OCI-LY1 (cell line): ENCODE results near the gene FAM151A.

Experiments used
- H2AFZ ChIP-seq: fragments of 200-600 bp; sonication (generic), shearing (Covaris generic); 2 replicates; pipeline ENCODE4 v1.6.0; 2014; ENCODE audit warnings: antibody characterized with exemption, mild to moderate bottlenecking, low read length
- H3F3A ChIP-seq: fragments of 200-600 bp; sonication (generic), shearing (Covaris generic); 2 replicates; pipeline ENCODE4 v1.6.0; 2014; ENCODE audit warnings: mild to moderate bottlenecking, antibody characterized with exemption, low read length, moderate library complexity; ENCODE audit not compliant: insufficient read depth
- H3K27ac ChIP-seq: fragments of 200-600 bp; sonication (generic); 2 replicates; pipeline ENCODE4 v1.5.1; 2014; ENCODE audit warnings: low read length, mixed run types, mild to moderate bottlenecking, low read depth; ENCODE audit not compliant: poor library complexity, severe bottlenecking
- H3K27me3 ChIP-seq: fragments of 200-600 bp; sonication (generic); 2 replicates; pipeline ENCODE4 v1.6.0; 2014; ENCODE audit warnings: antibody characterized with exemption, mild to moderate bottlenecking, low read length, moderate library complexity; ENCODE audit not compliant: insufficient read depth
- H3K36me3 ChIP-seq: fragments of 200-600 bp; sonication (generic); 2 replicates; pipeline ENCODE4 v1.6.1; 2014; ENCODE audit warnings: mild to moderate bottlenecking, antibody characterized with exemption, low read length, moderate library complexity, mixed read lengths; ENCODE audit not compliant: insufficient read depth
- H3K4me1 ChIP-seq: fragments of 200-600 bp; sonication (generic); 2 replicates; pipeline ENCODE4 v1.5.1; 2014; ENCODE audit warnings: mild to moderate bottlenecking, low read length, moderate library complexity; ENCODE audit not compliant: insufficient read depth, severe bottlenecking
- H3K4me2 ChIP-seq: fragments of 200-600 bp; sonication (generic), shearing (Covaris generic); 2 replicates; pipeline ENCODE4 v1.6.1; 2014; ENCODE audit warnings: low read length
- H3K4me3 ChIP-seq: fragments of 200-600 bp; sonication (generic); 2 replicates; pipeline ENCODE4 v1.5.1; 2014; ENCODE audit warnings: low read length, low read depth, mild to moderate bottlenecking, mixed read lengths; ENCODE audit not compliant: poor library complexity, severe bottlenecking
- H3K79me2 ChIP-seq: fragments of 200-600 bp; shearing (Covaris generic); 2 replicates; pipeline ENCODE4 v1.6.1; 2016; ENCODE audit warnings: mixed run types, low read length, mixed read lengths; ENCODE audit not compliant: insufficient read depth
- H3K9ac ChIP-seq: fragments of 200-600 bp; sonication (generic), shearing (Covaris generic); 2 replicates; pipeline ENCODE4 v1.6.1; 2014; ENCODE audit warnings: mild to moderate bottlenecking, low read length, mixed read lengths
- H3K9me2 ChIP-seq: fragments of 200-600 bp; sonication (generic), shearing (Covaris generic); 2 replicates; pipeline ENCODE4 v1.6.1; 2014; ENCODE audit warnings: low read depth, mild to moderate bottlenecking, low read length, mixed read lengths
- H3K9me3 ChIP-seq: fragments of 200-600 bp; shearing (Covaris generic); 2 replicates; pipeline ENCODE4 v1.6.1; 2014; ENCODE audit warnings: low read length, mixed read lengths
- H4K20me1 ChIP-seq: fragments of 200-600 bp; sonication (generic), shearing (Covaris generic); 2 replicates; pipeline ENCODE4 v1.6.0; 2016; ENCODE audit warnings: mild to moderate bottlenecking, low read length; ENCODE audit not compliant: insufficient read depth
- CTCF ChIP-seq: fragments of 200-600 bp; sonication (generic), shearing (Covaris generic); IDR thresholded peaks from 2 replicates; pipeline ENCODE4 v1.5.1; 2017; ENCODE audit warnings: mild to moderate bottlenecking, antibody characterized with exemption, low read length, moderate library complexity, mixed read lengths
- EZH2 ChIP-seq: fragments of 200-600 bp; sonication (generic), shearing (Covaris generic); IDR thresholded peaks from 2 replicates; pipeline ENCODE4 v1.8.0; 2017; ENCODE audit warnings: borderline replicate concordance, mixed run types, mild to moderate bottlenecking, antibody characterized with exemption, low read length, moderate library complexity, mixed read lengths

FAM151A gene

DNA sequence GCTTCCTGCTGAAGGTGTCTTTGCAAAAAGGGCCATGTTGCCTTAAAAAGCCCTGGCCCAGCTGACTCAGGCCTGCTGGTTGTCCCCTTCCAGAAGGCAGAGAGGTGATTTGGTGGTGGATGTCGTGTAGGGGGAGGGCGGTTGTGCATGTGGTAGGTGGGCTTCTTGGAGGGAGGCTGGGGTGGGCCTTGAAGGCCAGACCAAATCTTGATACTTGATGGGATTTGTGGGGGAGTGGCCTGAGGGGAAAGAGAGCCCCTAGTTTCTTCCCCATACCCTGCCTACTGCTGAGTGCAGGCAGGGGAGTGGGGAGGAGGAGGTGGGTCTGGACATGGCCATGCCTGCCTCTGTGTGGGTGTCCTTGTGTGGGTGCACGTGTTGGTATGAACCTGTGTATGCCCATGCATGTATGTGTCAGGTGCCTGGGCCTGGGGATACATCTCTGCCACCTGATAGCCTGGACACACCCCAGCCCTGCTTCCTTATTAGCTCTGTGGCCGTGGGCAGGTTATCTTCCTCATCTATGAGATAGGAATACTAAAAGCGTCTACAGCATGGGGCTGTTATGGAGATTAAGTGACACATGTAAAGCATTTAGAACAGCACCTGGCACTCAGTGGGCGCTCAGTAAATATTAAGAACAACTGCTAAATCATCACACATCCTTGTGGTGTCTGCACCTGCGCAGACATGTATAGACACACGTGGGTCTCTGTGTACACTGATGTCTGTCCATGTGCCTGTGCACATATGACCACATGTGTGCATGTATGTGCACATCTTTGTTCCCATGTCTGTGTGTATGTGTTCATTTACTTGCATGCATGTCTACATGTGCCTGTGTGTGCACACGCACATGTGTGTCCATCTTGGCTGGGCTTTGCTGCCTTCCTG, 17.0 kb downstream of the FAM151A start:
- Histone ChIP-seq H3K27me3 (0 out of 2 replicates have a peak, but pooled peaks cover 6% of the 10 kb centered on the region), H3K9me3 (no peaks in the 10 kb centered on the region), H3K9me2 (no peaks in the 10 kb centered on the region), H3F3A (no peaks in the 10 kb centered on the region), H3K79me2 (no peaks in the 10 kb centered on the region), H2AFZ (no peak overlapping the region), H3K4me2 (no peak overlapping the region), H3K9ac (no peak overlapping the region), H3K27ac (no peak overlapping the region), H3K4me3 (no peak overlapping the region), H3K36me3 (no peaks in the 10 kb centered on the region), H3K4me1 (no peaks in the 10 kb centered on the region), H4K20me1 (no peaks in the 10 kb centered on the region)
- no peak for TF ChIP-seq EZH2
- TF ChIP-seq CTCF: no peak

- Histone ChIP-seq H3K4me3 (no peak overlapping the region), H3K79me2 (no peaks in the 10 kb centered on the region), H4K20me1 (no peaks in the 10 kb centered on the region), H2AFZ (no peak overlapping the region), H3F3A (no peaks in the 10 kb centered on the region), H3K9ac (no peak overlapping the region), H3K27me3 (0 out of 2 replicates have a peak, but pooled peaks cover 6% of the 10 kb centered on the region), H3K9me3 (no peaks in the 10 kb centered on the region), H3K9me2 (no peaks in the 10 kb centered on the region), H3K27ac (no peak overlapping the region), H3K4me1 (no peaks in the 10 kb centered on the region), H3K36me3 (no peaks in the 10 kb centered on the region), H3K4me2 (no peak overlapping the region)
- no peak for TF ChIP-seq EZH2
- no peak for TF ChIP-seq CTCF
Measured at GRCh38 chr1:54604572-54605370, 18.6 kb downstream of the FAM151A start.

- no peaks in the 10 kb centered on the region for H3K4me1 ChIP-seq
- H4K20me1 ChIP-seq: no peaks in the 10 kb centered on the region
- no peaks in the 10 kb centered on the region for H3K9me3 ChIP-seq
- H3K79me2 ChIP-seq: no peaks in the 10 kb centered on the region
- no peaks in the 10 kb centered on the region for H3K36me3 ChIP-seq
- no peak for TF ChIP-seq EZH2
- TF ChIP-seq CTCF: no peak
- no peak overlapping the region for H2AFZ ChIP-seq
- H3K9ac ChIP-seq: no peak overlapping the region
- H3K27ac ChIP-seq: no peak overlapping the region
- H3F3A ChIP-seq: no peaks in the 10 kb centered on the region
- H3K9me2 ChIP-seq: no peaks in the 10 kb centered on the region
- H3K4me2 ChIP-seq: no peak overlapping the region
- 0 out of 2 replicates have a peak, but pooled peaks cover 3% of the 10 kb centered on the region for H3K27me3 ChIP-seq
- no peak overlapping the region for H3K4me3 ChIP-seq
Measured at GRCh38 chr1:54604051-54604450, 19.3 kb downstream of the FAM151A start.
